Skeletal muscle cell (primary cell): ENCODE data around the gene GTPBP1.
A peak's percentile ranks its signal among the peaks of the same experiment; 100 is the strongest.

Experiments used
- DNase-seq: peaks from one replicate; pipeline ENCODE4 v3.0.0-alpha.2; 2010; ENCODE audit warnings: low read depth
- H3K4me3 ChIP-seq: 2 replicates; pipeline ENCODE4 v1.5.1; 2011; ENCODE audit warnings: low read depth, mild to moderate bottlenecking, control low read depth, low read length, moderate library complexity

Gene GTPBP1

GRCh38 chr22:38754751-38755154, 49.0 kb downstream of the GTPBP1 start:
- DNase-seq: no peak
- H3K4me3 ChIP-seq: peak overlapping the region; percentile 56

- no peak for DNase-seq
- H3K4me3 ChIP-seq: peak overlapping the region; percentile 56
Measured at GRCh38 chr22:38755155-38755910, 49.6 kb downstream of the GTPBP1 start.

- DNase-seq: no peak
Measured at GRCh38 chr22:38755911-38756532, 50.3 kb downstream of the GTPBP1 start, which contains the start of gene SUN2. SUN2 (minus strand) TSS chr22:38755998; CDS start chr22:38752628, 3,370 bp downstream.

GRCh38 chr22:38756711-38757463, 51.1 kb downstream of the GTPBP1 start:
- H3K4me3 ChIP-seq: no peak overlapping the region
- no peak for DNase-seq

More at GRCh38 chr22:38755911-38756532, 50.3 kb downstream of the GTPBP1 start, which contains the start of gene SUN2:
- peak within 1 kb of the TSS; percentile 56 for H3K4me3 ChIP-seq

GRCh38 chr22:38757464-38757757, 51.7 kb downstream of the GTPBP1 start:
- no peak overlapping the region for H3K4me3 ChIP-seq
- no peak for DNase-seq

GRCh38 chr22:38758276-38758945, 52.7 kb downstream of the GTPBP1 start:
- no peak for DNase-seq
- no peak overlapping the region for H3K4me3 ChIP-seq

- H3K4me3 ChIP-seq: no peak overlapping the region
- no peak for DNase-seq
Measured at GRCh38 chr22:38759005-38759404, 53.3 kb downstream of the GTPBP1 start.

- no peak for DNase-seq
- no peak overlapping the region for H3K4me3 ChIP-seq
Measured at GRCh38 chr22:38760477-38761201, 54.9 kb downstream of the GTPBP1 start.

GRCh38 chr22:38761202-38762162, 55.7 kb downstream of the GTPBP1 start:
- no peak for DNase-seq
- H3K4me3 ChIP-seq: no peak overlapping the region

GRCh38 chr22:38762551-38762983, 56.8 kb downstream of the GTPBP1 start:
- DNase-seq: no peak
- H3K4me3 ChIP-seq: no peak overlapping the region

- H3K4me3 ChIP-seq: no peak overlapping the region
- DNase-seq: no peak
Measured at GRCh38 chr22:38766076-38766777, 60.5 kb downstream of the GTPBP1 start.

GRCh38 chr22:38767313-38767712, 61.6 kb downstream of the GTPBP1 start:
- H3K4me3 ChIP-seq: no peak overlapping the region
- no peak for DNase-seq

GRCh38 chr22:38768036-38768435, 62.3 kb downstream of the GTPBP1 start:
- no peak overlapping the region for H3K4me3 ChIP-seq
- DNase-seq: no peak

GRCh38 chr22:38770257-38770949, 64.7 kb downstream of the GTPBP1 start:
- DNase-seq: no peak
- no peak overlapping the region for H3K4me3 ChIP-seq

- H3K4me3 ChIP-seq: no peak overlapping the region
- no peak for DNase-seq
Measured at GRCh38 chr22:38772623-38772873, 66.8 kb downstream of the GTPBP1 start.

- no peak for DNase-seq
- no peak overlapping the region for H3K4me3 ChIP-seq
Measured at GRCh38 chr22:38773363-38773946, 67.7 kb downstream of the GTPBP1 start.
